H1 (cell line): ENCODE measurements around the gene CX3CR1.

Source experiments
- ASH2L ChIP-seq: fragments of 200-600, 300-600 bp; sonication (generic); IDR thresholded peaks from one replicate; pipeline ENCODE4 v1.7.1; 2017; ENCODE audit warnings: low read length
- POLR2A ChIP-seq, 2 experiments: IDR thresholded peaks; 1 replicate in 1 of 2; 2 replicates in 1 of 2; pipeline ENCODE4 v1.6.1; 2011; ENCODE audit warnings: low read depth in 2 of 2, low read length in 2 of 2, mild to moderate bottlenecking in 2 of 2; ENCODE audit errors: control extremely low read depth in 1 of 2
- TEAD4 ChIP-seq: IDR thresholded peaks from 2 replicates; pipeline ENCODE4 v1.6.1; 2012; ENCODE audit warnings: low read depth, low read length, inconsistent platforms, mixed read lengths
- TF ChIP-seq, protein P1 (sequence below): IDR thresholded peaks from 2 replicates; pipeline ENCODE4 v1.6.1; 2011; ENCODE audit warnings: low read length, improper control_type of control experiment

DNA sequence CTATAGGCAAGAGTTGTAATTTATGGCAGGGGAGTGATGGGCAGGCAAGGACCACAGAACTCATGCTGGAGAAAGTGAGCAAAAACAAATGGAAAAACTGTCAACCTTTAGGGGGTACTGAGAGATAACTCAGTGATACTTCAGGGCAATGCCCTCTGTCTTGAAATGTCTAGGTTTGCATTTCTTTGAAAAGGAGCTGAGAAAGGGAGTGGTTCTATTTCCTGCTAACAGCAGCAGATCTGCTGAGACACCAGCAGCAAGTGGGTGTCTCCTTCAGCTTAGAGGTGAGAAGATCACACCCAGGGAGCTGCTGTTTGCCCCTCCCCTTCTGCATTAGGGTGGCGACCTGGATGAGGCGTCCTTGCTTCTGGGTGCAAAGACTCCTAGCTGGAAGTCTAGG is 45.2 kb downstream of the CX3CR1 start:
- TF ChIP-seq, protein P1, sequence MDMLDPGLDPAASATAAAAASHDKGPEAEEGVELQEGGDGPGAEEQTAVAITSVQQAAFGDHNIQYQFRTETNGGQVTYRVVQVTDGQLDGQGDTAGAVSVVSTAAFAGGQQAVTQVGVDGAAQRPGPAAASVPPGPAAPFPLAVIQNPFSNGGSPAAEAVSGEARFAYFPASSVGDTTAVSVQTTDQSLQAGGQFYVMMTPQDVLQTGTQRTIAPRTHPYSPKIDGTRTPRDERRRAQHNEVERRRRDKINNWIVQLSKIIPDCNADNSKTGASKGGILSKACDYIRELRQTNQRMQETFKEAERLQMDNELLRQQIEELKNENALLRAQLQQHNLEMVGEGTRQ, result no peak
- no peak for TF ChIP-seq TEAD4
- TF ChIP-seq POLR2A (IDR thresholded peaks at IDR 0.05; ENCODE audit: control extremely low read depth in 1 of 2, low read depth in 2 of 2, low read length in 2 of 2), result no peak
- no peak for TF ChIP-seq ASH2L
